GM12873 (cell line): ENCODE data around the gene SRP68.

Experiments used
- TF ChIP-seq, protein P1 (sequence below): IDR thresholded peaks from 2 replicates; pipeline ENCODE4 v1.5.1; 2012; ENCODE audit warnings: low read depth, mild to moderate bottlenecking, moderate library complexity, low read length, control low read depth; ENCODE audit not compliant: insufficient read depth; ENCODE audit errors: missing control alignments

SRP68 gene

GRCh38 chr17:76072148-76072858 is at the start of gene SRP68:
Gene SRP68 (minus strand): TSS chr17:76072517. CDS start chr17:76072491, 26 bp downstream.
- TF ChIP-seq, protein P1, sequence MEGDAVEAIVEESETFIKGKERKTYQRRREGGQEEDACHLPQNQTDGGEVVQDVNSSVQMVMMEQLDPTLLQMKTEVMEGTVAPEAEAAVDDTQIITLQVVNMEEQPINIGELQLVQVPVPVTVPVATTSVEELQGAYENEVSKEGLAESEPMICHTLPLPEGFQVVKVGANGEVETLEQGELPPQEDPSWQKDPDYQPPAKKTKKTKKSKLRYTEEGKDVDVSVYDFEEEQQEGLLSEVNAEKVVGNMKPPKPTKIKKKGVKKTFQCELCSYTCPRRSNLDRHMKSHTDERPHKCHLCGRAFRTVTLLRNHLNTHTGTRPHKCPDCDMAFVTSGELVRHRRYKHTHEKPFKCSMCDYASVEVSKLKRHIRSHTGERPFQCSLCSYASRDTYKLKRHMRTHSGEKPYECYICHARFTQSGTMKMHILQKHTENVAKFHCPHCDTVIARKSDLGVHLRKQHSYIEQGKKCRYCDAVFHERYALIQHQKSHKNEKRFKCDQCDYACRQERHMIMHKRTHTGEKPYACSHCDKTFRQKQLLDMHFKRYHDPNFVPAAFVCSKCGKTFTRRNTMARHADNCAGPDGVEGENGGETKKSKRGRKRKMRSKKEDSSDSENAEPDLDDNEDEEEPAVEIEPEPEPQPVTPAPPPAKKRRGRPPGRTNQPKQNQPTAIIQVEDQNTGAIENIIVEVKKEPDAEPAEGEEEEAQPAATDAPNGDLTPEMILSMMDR = no peak

GRCh38 chr17:76121932-76122430 is 49.7 kb upstream of the SRP68 start:
- TF ChIP-seq, protein P1 = no peak

- TF ChIP-seq, protein P1 = no peak
Measured at GRCh38 chr17:76120658-76121008, 48.3 kb upstream of the SRP68 start.

DNA sequence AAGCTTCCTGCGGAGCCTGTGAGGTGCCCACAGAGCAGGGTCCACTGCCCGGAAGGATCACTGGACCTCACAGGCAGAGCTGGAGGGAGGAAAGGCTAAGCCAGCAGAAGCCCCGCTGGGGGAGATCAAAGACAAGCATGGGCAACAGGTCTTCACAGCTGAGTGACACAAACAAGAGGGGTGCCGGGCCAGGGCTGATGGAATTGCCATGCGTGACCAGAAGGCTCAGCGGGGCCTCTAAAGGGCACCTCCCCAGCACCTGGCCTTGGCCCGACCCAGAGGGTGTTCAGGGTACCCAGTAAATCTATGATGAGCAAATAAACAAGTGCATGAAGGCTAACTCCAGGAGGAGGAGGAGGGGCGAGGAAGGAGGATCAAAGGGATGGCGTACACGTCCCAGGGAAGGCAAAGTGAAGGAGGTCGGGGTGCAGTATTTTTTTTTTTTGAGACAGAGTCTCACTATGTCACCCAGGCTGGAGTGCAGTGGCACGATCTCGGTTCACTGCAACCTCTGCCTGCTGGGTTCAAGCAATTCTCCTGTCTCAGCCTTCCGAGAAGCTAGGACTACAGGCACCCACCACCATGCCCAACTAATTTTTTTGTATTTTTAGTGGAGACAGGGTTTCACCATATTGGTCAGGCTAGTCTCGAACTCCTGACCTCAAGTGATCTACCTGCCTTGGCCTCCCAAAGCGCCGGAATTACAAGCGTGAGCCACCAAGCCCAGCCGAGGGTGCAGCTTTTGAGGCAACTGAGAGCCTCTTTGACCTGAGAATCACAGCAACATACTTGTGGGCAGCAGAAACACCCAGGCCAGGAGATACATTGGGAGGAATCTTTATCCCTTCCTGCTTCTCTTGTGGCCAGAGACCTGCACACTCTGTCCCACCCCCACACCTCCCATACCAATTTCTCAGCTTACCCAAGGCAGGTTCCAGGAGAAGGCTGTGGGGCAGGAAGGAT is 47.4 kb upstream of the SRP68 start:
- TF ChIP-seq, protein P1 = no peak

DNA sequence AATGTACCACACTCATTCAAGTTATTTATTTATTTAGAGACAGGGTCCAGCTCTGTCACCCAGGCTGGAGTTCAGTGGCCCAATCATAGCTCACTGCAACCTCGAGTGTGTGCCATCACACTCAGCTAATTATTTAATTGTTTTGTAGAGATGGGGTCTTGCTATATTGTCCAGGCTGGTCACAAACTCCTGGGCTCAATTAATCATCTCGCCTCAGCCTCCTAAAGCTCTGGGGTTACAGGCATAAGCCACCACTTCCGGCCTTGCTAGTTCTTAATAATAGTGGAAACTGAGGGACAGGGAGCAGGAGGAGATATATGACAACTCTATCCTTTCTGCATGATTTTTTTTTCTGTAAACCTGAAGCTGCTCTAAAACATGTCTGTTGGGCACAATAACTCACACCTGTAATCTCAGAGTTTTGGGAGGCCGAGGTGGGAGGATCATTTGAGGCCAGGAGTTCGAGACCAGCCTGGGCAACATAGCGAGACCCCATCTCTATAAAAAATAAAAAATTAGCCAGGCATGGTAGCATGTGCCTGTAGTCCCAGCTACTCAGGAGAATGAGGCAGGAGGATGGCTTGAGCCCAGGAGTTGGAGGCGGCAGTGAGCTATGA is 42.9 kb upstream of the SRP68 start:
- TF ChIP-seq, protein P1 = no peak

DNA sequence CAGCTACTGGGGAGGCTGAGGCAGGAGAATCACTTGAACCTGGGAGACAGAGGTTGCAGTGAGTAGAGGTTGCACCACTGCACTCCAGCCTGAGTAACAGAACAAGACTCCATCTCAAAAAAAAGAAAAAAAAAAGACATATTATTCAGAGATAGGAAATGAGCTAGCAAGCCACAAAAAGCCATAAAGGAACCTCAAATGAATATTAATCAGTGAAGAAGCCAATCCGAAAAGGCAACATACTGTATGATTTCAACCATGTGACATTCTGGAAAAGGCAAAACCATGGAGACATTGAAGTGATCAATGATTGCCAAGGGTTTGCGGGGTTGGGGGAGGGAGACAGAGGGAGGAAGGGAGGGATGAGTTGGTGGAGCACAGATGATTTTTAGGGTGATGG is 39.6 kb upstream of the SRP68 start:
- TF ChIP-seq, protein P1 = no peak

DNA sequence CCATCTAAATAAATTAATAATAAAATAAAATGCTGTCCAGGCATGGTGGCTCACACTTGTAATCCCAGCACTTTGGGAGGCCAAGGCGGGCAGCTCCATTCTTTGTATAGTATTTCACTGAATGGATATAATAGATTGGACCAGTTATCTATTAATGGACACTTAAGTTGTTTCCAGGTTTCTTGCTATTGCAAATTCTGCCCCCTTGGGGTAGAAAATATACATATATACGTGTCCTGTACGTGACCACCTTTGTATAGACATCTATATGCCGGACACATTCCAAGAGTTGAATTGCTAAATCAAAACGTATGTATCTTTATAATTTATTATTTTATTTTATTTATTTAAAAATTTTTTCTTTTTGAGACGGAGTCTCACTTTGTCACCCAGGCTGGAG is 35.2 kb upstream of the SRP68 start:
- TF ChIP-seq, protein P1 = peak; percentile 32
